Measurements from ENCODE around the gene CH25H. TPM values are rescaled to one million over a fixed set of nuclear protein-coding genes. Genes with fewer than 3 reads are reported as not detected.
A peak's percentile ranks its signal among the peaks of the same experiment; 100 is the strongest.

Gene CH25H, protein sequence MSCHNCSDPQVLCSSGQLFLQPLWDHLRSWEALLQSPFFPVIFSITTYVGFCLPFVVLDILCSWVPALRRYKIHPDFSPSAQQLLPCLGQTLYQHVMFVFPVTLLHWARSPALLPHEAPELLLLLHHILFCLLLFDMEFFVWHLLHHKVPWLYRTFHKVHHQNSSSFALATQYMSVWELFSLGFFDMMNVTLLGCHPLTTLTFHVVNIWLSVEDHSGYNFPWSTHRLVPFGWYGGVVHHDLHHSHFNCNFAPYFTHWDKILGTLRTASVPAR
- 0.08 TPM for total RNA-seq (2013)
- polyA plus RNA-seq (1 to 10 TPM in 1 of 3 donors, under 1 TPM in 1, not detected in 1; 0.09 to 1.2 TPM), polyA minus RNA-seq (0.40 and 0.83 TPM in 2 replicates), total RNA-seq (0 to 1.8 (median 0.16) reads per million in 11 experiments)

GRCh38 chr10:89207181-89207800 lies at the start of gene CH25H:
Gene CH25H (minus strand): TSS chr10:89207317. CDS start chr10:89207292, 25 bp downstream.
- Mint-ChIP-seq H3K4me1 (peaks cover 22% of the 10 kb centered on the region), H3K36me3 (peaks cover 6 to 10% of the 10 kb centered on the region in 2 donors), H3K4me3 (peak within 1 kb of the TSS; percentile 77 to 94), H3K27me3 (ENCODE audit: low read depth in 3 of 3) (peaks cover 19 to 46% (median 23%) of the 10 kb centered on the region in 3 donors), H3K9me3 (peaks cover 0 to 14% (median 5%) of the 10 kb centered on the region in 7 donors), H3K27ac (peak within 1 kb of the TSS in 5 of 7 donors; percentile 18 to 72 (median 54))
- H3K4me1 ChIP-seq (ENCODE audit: control insufficient read depth in 1 of 2, insufficient read depth in 2 of 2, low read length in 2 of 2): peaks cover 24% of the 10 kb centered on the region in 2 donors
- peak within 1 kb of the TSS in 1 of 2 donors; percentile 13 for H3K27ac ChIP-seq (ENCODE audit: low read depth in 1 of 2, low read length in 2 of 2)
- H3K79me2 ChIP-seq (ENCODE audit: insufficient read depth, low read length): no peaks in the 10 kb centered on the region
- H3K4me2 ChIP-seq (replicated peaks; ENCODE audit: extremely low read depth, low read length, poor library complexity, severe bottlenecking): peak within 1 kb of the TSS; percentile 77
- TF ChIP-seq CTCF (IDR thresholded peaks at IDR 0.05): no peak
- H3K36me3 ChIP-seq (replicated peaks in 1 of 2; ENCODE audit: control insufficient read depth in 1 of 2, insufficient read depth in 2 of 2, low read length in 2 of 2): no peaks in the 10 kb centered on the region
- peak; percentile 43 to 66 (median 44) for DNase-seq
- H3K4me3 ChIP-seq (replicated peaks in 1 of 3; ENCODE audit: low read depth in 2 of 3, low read length in 3 of 3): peak within 1 kb of the TSS; percentile 23 to 73 (median 42)
- intact Hi-C loops (cut with micrococcal nuclease): no loop called here
- peak within 1 kb of the TSS; percentile 86 for H2AFZ ChIP-seq (ENCODE audit: insufficient read depth, low read depth, low read length, poor library complexity, severe bottlenecking)
- H3K9ac ChIP-seq (ENCODE audit: insufficient read depth, low read length, poor library complexity, severe bottlenecking): peak within 1 kb of the TSS; percentile 52
- peaks cover 0 to 9% of the 10 kb centered on the region in 2 donors for H3K9me3 ChIP-seq (replicated peaks in 1 of 2; ENCODE audit: control insufficient read depth in 1 of 2, insufficient read depth in 1 of 2, low read length in 2 of 2)
- 1% methylated on average over 28 of the region's 28 CpGs for WGBS (ENCODE audit: insufficient coverage)
- H3K27me3 ChIP-seq (ENCODE audit: control insufficient read depth in 2 of 2, insufficient read depth in 2 of 2, low read length in 2 of 2): peaks cover 59 to 82% of the 10 kb centered on the region in 2 donors
- no peaks in the 10 kb centered on the region for H4K20me1 ChIP-seq (ENCODE audit: insufficient read depth, low read length)

DNA sequence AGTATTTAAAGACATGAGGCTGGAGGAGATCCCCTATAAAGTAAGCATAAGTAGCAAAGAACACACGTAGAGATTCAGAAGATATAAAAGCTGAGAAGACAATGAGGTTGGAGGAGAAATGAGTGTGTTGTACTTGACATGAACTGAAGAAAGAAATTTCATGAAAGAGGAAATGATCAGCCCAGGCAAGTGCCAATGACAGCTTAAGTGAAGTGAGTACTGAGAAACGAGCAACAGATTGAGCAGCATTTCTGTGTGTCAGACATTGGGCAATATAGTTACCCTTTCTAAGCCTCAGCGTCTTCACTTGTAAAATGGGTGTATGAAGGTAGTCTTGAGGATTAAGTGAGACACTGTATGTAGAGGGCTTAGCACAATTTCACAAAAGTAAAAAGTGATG lies 49.2 kb upstream of the CH25H start:
- H3K9ac ChIP-seq (ENCODE audit: insufficient read depth, low read length, poor library complexity, severe bottlenecking): no peak overlapping the region
- no peaks in the 10 kb centered on the region for H4K20me1 ChIP-seq (ENCODE audit: insufficient read depth, low read length)
- H3K27ac ChIP-seq (ENCODE audit: low read depth in 1 of 2, low read length in 2 of 2): peak overlapping the region; percentile 80 to 87
- no peaks in the 10 kb centered on the region for H3K36me3 Mint-ChIP-seq
- H3K4me1 ChIP-seq (ENCODE audit: control insufficient read depth in 1 of 2, insufficient read depth in 2 of 2, low read length in 2 of 2): peaks cover 44 to 60% of the 10 kb centered on the region in 2 donors
- peaks cover 39% of the 10 kb centered on the region for H3K4me1 Mint-ChIP-seq
- no peaks in the 10 kb centered on the region for H3K27me3 Mint-ChIP-seq (ENCODE audit: low read depth in 3 of 3)
- WGBS (ENCODE audit: insufficient coverage): 14% methylated on average over 2 of the region's 3 CpGs
- peak overlapping the region in 1 of 2 donors; percentile 76 for H3K4me3 Mint-ChIP-seq
- H3K27me3 ChIP-seq (ENCODE audit: control insufficient read depth in 2 of 2, insufficient read depth in 2 of 2, low read length in 2 of 2): no peaks in the 10 kb centered on the region
- H3K27ac Mint-ChIP-seq: peak overlapping the region; percentile 95 to 99 (median 97)
- DNase-seq: peak; percentile 68 to 81 (median 81)
- peak overlapping the region; percentile 56 for H3K4me2 ChIP-seq (replicated peaks; ENCODE audit: extremely low read depth, low read length, poor library complexity, severe bottlenecking)
- H3K9me3 ChIP-seq (replicated peaks in 1 of 2; ENCODE audit: control insufficient read depth in 1 of 2, insufficient read depth in 1 of 2, low read length in 2 of 2): peaks cover 0 to 13% of the 10 kb centered on the region in 2 donors
- intact Hi-C loops (cut with micrococcal nuclease): loop anchor here in 1 of 2 donors (5.0 kb wide), 1 partner anchor 46 kb away; the partner anchor contains the start of gene IFIT2
- TF ChIP-seq CTCF (IDR thresholded peaks at IDR 0.05): no peak
- peaks cover 4% of the 10 kb centered on the region for H3K79me2 ChIP-seq (ENCODE audit: insufficient read depth, low read length)
- H3K4me3 ChIP-seq (replicated peaks in 1 of 3; ENCODE audit: low read depth in 2 of 3, low read length in 3 of 3): peak overlapping the region in 1 of 3 experiments; percentile 42
- no peak overlapping the region for H2AFZ ChIP-seq (ENCODE audit: insufficient read depth, low read depth, low read length, poor library complexity, severe bottlenecking)
- no peaks in the 10 kb centered on the region for H3K36me3 ChIP-seq (replicated peaks in 1 of 2; ENCODE audit: control insufficient read depth in 1 of 2, insufficient read depth in 2 of 2, low read length in 2 of 2)
- peaks cover 5 to 13% (median 7%) of the 10 kb centered on the region in 7 donors for H3K9me3 Mint-ChIP-seq
